ENCODE measurements around the gene CREBBP.

The CREBBP gene

DNA sequence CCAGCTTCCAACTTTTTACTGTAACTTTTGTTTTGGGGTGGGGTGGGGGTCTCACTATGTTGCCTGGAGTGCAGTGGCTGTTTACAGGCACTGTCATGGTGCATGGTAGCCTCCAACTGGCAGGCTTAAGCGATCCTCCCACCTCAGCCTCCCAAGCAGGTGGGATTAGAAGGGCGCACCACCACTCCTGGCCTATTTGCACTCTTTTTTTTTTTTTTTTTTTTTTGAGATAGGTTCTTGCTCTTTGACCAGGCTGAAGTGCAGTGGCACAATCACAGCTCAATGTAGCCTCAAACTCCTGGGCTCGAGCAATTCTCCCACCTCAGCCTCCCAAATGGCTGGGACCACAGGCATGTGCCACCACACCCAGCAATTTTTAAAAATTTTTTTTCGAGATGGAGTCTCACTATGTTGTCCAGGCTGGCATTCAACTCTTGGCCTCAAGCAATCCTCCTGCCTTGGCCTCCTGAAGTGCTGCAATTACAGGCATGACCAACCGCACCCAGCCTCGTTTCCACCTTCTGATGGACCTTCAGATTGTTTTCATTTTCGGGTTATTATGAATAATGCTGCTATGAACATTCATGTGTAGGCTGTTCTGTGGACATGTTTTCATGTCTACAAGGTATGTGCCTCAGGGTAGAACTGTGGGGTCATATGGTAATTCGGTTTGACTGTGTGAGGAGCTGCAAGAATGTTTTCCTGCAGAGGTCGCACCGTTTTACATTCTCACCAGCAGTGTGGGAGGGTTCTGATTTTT is 174.1 kb downstream of the CREBBP start:
- peaks cover 2% of the 10 kb centered on the region for H3K4me1 ChIP-seq (ENCODE audit: insufficient read depth, insufficient read length)
- no peak overlapping the region for H3K4me3 ChIP-seq (ENCODE audit: insufficient read length, low read depth)
- H3K9ac ChIP-seq (ENCODE audit: insufficient read length, low read depth), result no peak overlapping the region
- no peak for TF ChIP-seq ZNF274 (IDR thresholded peaks at IDR 0.05; ENCODE audit: low read depth, low read length)
- no peak for TF ChIP-seq YY1 (IDR thresholded peaks at IDR 0.05; ENCODE audit: insufficient read depth, insufficient read length)
- H3K36me3 ChIP-seq (ENCODE audit: insufficient read depth, insufficient read length, low read length), result peaks cover 47% of the 10 kb centered on the region
- no peaks in the 10 kb centered on the region for H3K9me3 ChIP-seq (ENCODE audit: insufficient read depth, low read length)
- H3K27me3 ChIP-seq (ENCODE audit: insufficient read depth, insufficient read length), result no peaks in the 10 kb centered on the region
- no peak for DNase-seq (ENCODE audit: low read depth, low spot score)

GRCh38 chr16:3702082-3702481 is 178.4 kb downstream of the CREBBP start:
- Histone ChIP-seq H3K9ac (ENCODE audit: insufficient read length, low read depth) (no peak overlapping the region), H3K4me3 (ENCODE audit: insufficient read length, low read depth) (no peak overlapping the region), H3K4me1 (ENCODE audit: insufficient read depth, insufficient read length) (peaks cover 2% of the 10 kb centered on the region), H3K9me3 (ENCODE audit: insufficient read depth, low read length) (no peaks in the 10 kb centered on the region), H3K27me3 (ENCODE audit: insufficient read depth, insufficient read length) (no peaks in the 10 kb centered on the region), H3K36me3 (ENCODE audit: insufficient read depth, insufficient read length, low read length) (peaks cover 29% of the 10 kb centered on the region)
- TF ChIP-seq YY1 (IDR thresholded peaks at IDR 0.05; ENCODE audit: insufficient read depth, insufficient read length) (no peak), SUZ12 (IDR thresholded peaks at IDR 0.05; ENCODE audit: extremely low read depth, insufficient read depth, insufficient read length) (no peak), ZNF274 (IDR thresholded peaks at IDR 0.05; ENCODE audit: low read depth, low read length) (no peak)
- no peak for DNase-seq (ENCODE audit: low read depth, low spot score)

DNA sequence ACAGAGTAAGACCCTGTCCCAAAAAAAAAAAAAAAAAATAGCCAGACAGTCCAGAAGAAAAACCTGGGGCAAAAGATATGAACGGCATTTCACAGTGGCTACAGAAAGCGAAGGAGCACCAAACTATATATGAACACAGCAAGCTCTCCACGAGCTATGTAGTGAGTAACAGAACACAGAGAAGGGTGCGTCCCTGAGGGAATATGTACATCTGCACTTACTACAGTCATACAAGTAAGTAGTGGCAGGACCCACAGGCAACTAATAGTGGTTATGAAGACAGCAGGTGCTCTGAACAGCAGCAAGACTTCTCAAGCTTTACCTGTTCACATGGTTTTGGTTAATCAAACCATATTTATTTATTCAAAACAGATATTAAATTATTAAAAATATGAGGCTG is 179.0 kb downstream of the CREBBP start:
- H3K27me3 ChIP-seq (ENCODE audit: insufficient read depth, insufficient read length), result no peaks in the 10 kb centered on the region

DNA sequence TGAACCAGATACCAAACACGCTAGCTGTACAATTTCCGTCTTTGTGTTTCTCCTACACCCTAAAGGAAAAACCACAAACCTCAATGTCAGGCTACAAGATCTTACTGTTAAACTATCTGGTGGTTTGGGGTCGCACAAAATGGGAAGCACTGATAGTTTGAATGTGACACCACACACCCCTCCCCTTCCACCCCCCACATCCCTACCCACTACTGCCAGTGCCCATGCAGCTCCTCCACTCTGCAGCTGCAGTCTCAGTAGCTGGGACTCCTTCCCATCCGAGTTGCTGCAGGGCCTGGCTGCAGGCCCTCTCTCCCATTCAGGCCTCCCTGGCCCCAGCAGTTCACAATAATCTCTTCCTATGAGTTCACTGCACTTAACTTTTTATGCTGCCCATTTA is 181.6 kb downstream of the CREBBP start:
- no peak for TF ChIP-seq YY1 (IDR thresholded peaks at IDR 0.05; ENCODE audit: insufficient read depth, insufficient read length)
- no peak for TF ChIP-seq ZNF274 (IDR thresholded peaks at IDR 0.05; ENCODE audit: low read depth, low read length)
- TF ChIP-seq SUZ12 (IDR thresholded peaks at IDR 0.05; ENCODE audit: extremely low read depth, insufficient read depth, insufficient read length), result no peak
- Histone ChIP-seq H3K36me3 (ENCODE audit: insufficient read depth, insufficient read length, low read length) (peaks cover 32% of the 10 kb centered on the region), H3K9me3 (ENCODE audit: insufficient read depth, low read length) (no peaks in the 10 kb centered on the region), H3K4me1 (ENCODE audit: insufficient read depth, insufficient read length) (peaks cover 2% of the 10 kb centered on the region), H3K4me3 (ENCODE audit: insufficient read length, low read depth) (no peak overlapping the region), H3K9ac (ENCODE audit: insufficient read length, low read depth) (no peak overlapping the region), H3K27me3 (ENCODE audit: insufficient read depth, insufficient read length) (no peaks in the 10 kb centered on the region)
- DNase-seq (ENCODE audit: low read depth, low spot score), result no peak

More for the DNA sequence above, 179.0 kb downstream of the CREBBP start:
- TF ChIP-seq YY1 (IDR thresholded peaks at IDR 0.05; ENCODE audit: insufficient read depth, insufficient read length) (no peak), SUZ12 (IDR thresholded peaks at IDR 0.05; ENCODE audit: extremely low read depth, insufficient read depth, insufficient read length) (no peak), ZNF274 (IDR thresholded peaks at IDR 0.05; ENCODE audit: low read depth, low read length) (no peak)
- no peak overlapping the region for H3K9ac ChIP-seq (ENCODE audit: insufficient read length, low read depth)
- H3K4me1 ChIP-seq (ENCODE audit: insufficient read depth, insufficient read length), result peaks cover 2% of the 10 kb centered on the region
- no peaks in the 10 kb centered on the region for H3K9me3 ChIP-seq (ENCODE audit: insufficient read depth, low read length)
- no peak for DNase-seq (ENCODE audit: low read depth, low spot score)
- peaks cover 27% of the 10 kb centered on the region for H3K36me3 ChIP-seq (ENCODE audit: insufficient read depth, insufficient read length, low read length)
- H3K4me3 ChIP-seq (ENCODE audit: insufficient read length, low read depth), result no peak overlapping the region

DNA sequence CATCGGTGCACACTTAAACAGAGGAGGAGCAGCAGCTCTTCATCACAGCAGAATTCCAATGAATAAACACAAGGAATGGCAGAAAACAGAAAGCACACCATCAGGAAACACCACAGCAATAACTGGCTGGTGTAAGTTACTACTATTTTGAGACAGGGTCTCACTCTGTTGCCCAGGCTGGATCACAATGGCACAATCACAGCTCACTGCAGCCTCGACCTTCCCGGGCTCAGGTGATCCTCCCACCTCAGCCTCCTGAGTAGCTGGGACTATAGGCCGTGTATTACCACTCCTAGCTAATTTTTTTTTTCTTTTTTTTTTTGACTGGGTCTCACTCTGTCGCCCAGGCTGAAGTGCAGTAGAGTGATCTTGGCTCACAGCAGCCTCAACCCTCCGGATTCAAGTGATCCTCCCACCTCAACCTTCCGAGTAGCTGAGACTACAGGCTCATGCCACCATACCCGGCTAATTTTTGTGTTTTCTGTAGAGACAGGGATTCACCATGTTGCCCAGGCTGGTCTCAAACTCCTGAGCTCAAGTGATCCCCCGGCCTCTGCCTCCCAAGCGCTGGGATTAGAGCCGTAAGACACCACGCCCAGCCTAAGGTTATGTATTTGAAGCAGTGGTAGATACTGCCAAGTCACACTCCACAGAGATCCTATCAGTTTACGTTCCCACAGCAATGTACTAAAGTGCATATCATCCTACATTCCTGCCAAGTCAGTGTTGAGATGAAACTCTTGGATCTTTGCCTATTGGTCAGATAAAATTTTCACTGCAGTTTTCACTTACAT is 183.9 kb downstream of the CREBBP start:
- Histone ChIP-seq H3K27me3 (ENCODE audit: insufficient read depth, insufficient read length) (no peaks in the 10 kb centered on the region), H3K9me3 (ENCODE audit: insufficient read depth, low read length) (no peaks in the 10 kb centered on the region), H3K4me1 (ENCODE audit: insufficient read depth, insufficient read length) (peaks cover 2% of the 10 kb centered on the region), H3K36me3 (ENCODE audit: insufficient read depth, insufficient read length, low read length) (peaks cover 28% of the 10 kb centered on the region), H3K9ac (ENCODE audit: insufficient read length, low read depth) (no peak overlapping the region), H3K4me3 (ENCODE audit: insufficient read length, low read depth) (no peak overlapping the region)
- TF ChIP-seq SUZ12 (IDR thresholded peaks at IDR 0.05; ENCODE audit: extremely low read depth, insufficient read depth, insufficient read length) (no peak), ZNF274 (IDR thresholded peaks at IDR 0.05; ENCODE audit: low read depth, low read length) (no peak), YY1 (IDR thresholded peaks at IDR 0.05; ENCODE audit: insufficient read depth, insufficient read length) (no peak)
- DNase-seq (ENCODE audit: low read depth, low spot score), result no peak

DNA sequence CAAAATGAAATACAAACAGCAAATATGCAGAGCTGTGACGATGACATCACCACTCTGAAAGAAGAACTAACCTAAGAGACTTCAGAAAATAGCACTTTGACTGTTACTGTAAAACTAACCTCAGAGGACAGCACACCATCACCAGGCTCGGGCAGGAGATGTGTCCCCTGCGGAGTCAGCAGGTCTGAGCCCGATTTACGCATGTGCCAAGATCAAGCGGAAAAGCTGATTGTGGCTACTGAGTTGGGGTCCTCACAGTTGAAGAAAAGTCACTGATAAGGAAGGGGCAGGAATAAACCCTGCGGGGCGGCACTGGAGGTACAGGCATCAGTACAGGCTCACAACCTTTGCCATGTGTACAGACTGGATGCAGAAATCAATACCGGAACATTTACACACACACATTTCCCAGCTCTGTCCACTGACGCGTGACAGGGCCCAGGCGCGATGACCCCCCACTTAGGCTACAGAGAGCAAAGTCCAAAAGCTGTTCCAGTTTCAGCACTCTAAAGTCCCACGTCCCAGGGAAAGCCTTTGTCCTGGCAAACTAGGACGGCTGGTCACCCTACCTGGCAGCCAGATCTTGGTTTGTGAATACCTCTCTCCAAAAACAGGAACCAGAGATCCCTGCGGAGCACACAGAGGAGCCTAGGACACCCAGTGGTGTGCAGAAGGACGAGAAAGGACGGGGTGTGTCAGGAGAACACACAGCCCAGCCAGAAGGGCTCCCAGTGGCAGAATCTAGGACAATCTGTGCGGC is 184.7 kb downstream of the CREBBP start:
- Histone ChIP-seq H3K27me3 (ENCODE audit: insufficient read depth, insufficient read length) (no peaks in the 10 kb centered on the region), H3K36me3 (ENCODE audit: insufficient read depth, insufficient read length, low read length) (peaks cover 31% of the 10 kb centered on the region), H3K4me1 (ENCODE audit: insufficient read depth, insufficient read length) (peaks cover 2% of the 10 kb centered on the region), H3K4me3 (ENCODE audit: insufficient read length, low read depth) (no peak overlapping the region), H3K9ac (ENCODE audit: insufficient read length, low read depth) (no peak overlapping the region), H3K9me3 (ENCODE audit: insufficient read depth, low read length) (no peaks in the 10 kb centered on the region)
- no peak for DNase-seq (ENCODE audit: low read depth, low spot score)
- TF ChIP-seq SUZ12 (IDR thresholded peaks at IDR 0.05; ENCODE audit: extremely low read depth, insufficient read depth, insufficient read length) (no peak), YY1 (IDR thresholded peaks at IDR 0.05; ENCODE audit: insufficient read depth, insufficient read length) (no peak), ZNF274 (IDR thresholded peaks at IDR 0.05; ENCODE audit: low read depth, low read length) (no peak)

DNA sequence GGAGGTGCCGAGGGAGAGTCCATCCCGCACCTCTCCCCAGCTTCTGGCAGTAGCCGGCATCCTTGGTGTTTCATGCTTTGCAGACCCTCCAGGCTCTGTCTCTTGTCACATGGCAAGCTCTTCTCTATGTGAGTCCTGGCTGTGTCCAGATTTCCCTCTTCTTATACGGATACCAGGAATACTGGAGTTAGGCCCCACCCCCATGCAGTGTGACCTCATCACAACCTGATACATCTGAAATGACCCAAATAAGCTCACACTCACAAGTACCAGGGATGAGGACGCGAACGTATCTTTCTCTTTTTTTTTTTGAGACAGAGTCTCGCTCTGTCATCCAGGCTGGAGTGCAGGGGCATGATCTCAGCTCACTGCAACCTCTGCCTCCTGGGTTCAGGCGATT is 186.5 kb downstream of the CREBBP start:
- Histone ChIP-seq H3K27me3 (ENCODE audit: insufficient read depth, insufficient read length) (no peaks in the 10 kb centered on the region), H3K9ac (ENCODE audit: insufficient read length, low read depth) (no peak overlapping the region), H3K4me1 (ENCODE audit: insufficient read depth, insufficient read length) (peaks cover 6% of the 10 kb centered on the region), H3K4me3 (ENCODE audit: insufficient read length, low read depth) (no peak overlapping the region), H3K9me3 (ENCODE audit: insufficient read depth, low read length) (no peaks in the 10 kb centered on the region), H3K36me3 (ENCODE audit: insufficient read depth, insufficient read length, low read length) (peaks cover 43% of the 10 kb centered on the region)
- TF ChIP-seq YY1 (IDR thresholded peaks at IDR 0.05; ENCODE audit: insufficient read depth, insufficient read length), result no peak
- TF ChIP-seq ZNF274 (IDR thresholded peaks at IDR 0.05; ENCODE audit: low read depth, low read length), result no peak
- no peak for TF ChIP-seq SUZ12 (IDR thresholded peaks at IDR 0.05; ENCODE audit: extremely low read depth, insufficient read depth, insufficient read length)
- DNase-seq (ENCODE audit: low read depth, low spot score), result no peak
